Activated CD4-positive, alpha-beta T cell treated with anti-CD3 and anti-CD28 coated beads for 24 hours (primary cell): ENCODE data around the gene KLK13.
A peak's percentile ranks its signal among the peaks of the same experiment; 100 is the strongest.

Experiments
- DNase-seq, 2 donors: peaks; one replicate each; pipeline ENCODE4 v3.0.0-alpha.2; 2020; ENCODE audit warnings: low read depth in 2 of 2

Gene KLK13, protein sequence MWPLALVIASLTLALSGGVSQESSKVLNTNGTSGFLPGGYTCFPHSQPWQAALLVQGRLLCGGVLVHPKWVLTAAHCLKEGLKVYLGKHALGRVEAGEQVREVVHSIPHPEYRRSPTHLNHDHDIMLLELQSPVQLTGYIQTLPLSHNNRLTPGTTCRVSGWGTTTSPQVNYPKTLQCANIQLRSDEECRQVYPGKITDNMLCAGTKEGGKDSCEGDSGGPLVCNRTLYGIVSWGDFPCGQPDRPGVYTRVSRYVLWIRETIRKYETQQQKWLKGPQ

DNA sequence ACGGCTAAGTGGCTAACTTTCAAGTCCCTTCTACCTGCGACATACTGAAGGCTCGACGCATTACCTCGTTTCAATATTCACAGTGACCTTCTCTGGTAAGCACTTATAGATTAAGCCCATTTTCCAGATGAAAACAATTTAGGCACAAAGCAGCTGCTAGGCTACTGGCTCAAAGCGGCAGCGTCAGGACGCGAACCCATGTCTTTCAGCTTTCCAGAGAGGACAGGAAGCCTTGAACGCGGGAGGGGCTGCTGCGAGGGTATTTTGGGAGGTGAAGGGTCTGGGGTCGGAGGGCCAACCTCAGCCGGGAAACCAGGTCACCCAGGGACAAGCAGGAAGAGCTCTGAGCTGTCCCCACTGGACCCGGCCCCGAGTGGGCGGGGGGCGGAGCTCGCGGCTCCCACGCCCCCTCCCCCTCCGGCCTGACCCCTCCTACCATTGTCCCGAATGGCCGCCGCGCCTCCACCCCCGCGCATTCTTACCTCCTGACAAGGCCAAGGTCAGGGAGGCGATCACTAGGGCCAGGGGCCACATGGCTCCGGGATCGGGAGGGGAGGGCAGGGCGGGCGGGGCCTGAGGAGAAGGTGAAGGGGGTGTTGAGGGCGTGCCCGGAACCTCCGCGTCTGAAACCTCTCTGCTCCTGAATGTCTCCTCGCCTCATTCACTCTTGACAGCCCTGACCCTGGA, at the start of gene KLK13:
KLK13 (minus strand) TSS at position 559 of the 687 bp plus-strand sequence; CDS start at position 534, 25 bp downstream.
- no peak for DNase-seq

DNA sequence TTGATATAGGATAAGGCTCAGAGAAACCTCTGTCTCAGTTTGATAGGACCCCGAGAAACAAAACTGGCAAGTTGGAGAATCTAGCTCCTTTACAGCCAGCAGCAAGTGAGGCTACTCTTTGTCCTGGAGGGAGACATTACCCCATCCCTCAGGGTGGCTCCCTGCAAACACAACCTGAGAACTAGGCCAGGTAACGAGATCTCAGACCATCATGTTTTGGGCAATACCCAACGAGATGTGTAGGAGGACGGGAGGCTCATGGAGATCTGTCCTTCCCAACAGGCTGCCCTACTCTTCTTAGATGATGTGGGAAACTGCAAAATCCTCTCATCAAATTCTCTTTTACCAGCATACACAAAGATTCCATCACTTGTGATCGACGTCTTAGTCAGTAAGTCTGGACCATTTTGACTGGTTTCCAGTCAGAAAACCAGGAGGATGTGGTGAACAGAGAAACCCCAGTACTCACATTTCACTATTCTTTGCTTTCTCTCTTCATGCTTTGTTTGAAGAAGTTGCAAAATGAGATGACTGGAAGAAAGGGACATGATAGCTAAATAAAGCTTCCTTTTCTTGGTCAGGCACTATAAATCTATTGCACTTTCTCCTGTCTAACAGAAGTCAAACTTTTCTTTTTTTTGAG, 49.3 kb upstream of the KLK13 start:
- no peak for DNase-seq

DNA sequence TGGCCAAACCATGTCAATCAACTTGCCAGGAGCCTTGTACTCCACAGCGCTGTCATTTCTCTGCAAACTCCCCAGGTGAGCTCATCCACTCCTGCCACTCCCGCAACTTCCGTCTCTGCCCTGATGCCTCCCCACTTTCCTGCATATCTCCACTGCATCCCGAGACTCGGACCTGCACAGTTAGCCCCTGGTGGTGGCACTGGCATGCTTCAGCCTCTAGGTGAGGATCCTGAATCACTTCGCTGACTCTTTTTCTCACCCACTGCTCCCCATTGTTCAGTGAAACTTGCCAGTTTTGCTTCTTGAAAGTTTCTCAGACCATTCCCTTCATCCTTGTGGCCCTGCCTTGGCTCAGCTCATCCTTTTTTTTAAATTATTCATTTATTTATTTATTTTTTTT, 46.7 kb upstream of the KLK13 start:
- DNase-seq = no peak

DNA sequence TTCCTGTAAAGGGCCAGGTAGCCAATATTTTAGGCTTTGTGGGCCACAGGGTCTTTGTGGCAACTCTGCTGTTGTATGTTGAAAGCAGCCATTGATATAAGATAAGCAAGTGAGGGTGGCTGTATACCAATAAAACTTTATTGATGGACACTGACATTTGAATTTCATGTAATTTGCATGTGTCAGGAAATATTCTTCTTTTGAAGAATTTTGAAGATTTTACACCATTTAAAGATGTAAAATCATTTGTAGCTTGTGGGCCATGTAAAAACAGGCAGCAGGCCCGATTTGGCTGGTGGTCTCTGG, 45.7 kb upstream of the KLK13 start:
- no peak for DNase-seq

DNA sequence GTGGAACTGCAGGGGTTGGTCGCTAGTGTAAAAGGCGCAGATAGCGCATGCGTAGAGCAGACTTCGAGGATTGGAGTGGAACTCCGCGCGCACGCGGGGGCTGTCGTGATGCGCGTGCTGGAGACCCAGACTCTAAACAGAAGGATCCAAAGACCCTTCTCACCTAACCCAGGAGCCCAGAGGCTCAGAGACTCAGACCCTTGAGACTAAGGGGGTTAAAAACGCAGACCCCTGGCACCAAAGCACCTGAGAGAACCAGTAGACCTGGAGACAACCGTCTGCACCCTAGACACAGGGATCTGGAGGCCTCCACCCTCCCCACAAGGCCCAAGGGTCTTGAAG, 43.9 kb upstream of the KLK13 start:
- no peak for DNase-seq

DNA sequence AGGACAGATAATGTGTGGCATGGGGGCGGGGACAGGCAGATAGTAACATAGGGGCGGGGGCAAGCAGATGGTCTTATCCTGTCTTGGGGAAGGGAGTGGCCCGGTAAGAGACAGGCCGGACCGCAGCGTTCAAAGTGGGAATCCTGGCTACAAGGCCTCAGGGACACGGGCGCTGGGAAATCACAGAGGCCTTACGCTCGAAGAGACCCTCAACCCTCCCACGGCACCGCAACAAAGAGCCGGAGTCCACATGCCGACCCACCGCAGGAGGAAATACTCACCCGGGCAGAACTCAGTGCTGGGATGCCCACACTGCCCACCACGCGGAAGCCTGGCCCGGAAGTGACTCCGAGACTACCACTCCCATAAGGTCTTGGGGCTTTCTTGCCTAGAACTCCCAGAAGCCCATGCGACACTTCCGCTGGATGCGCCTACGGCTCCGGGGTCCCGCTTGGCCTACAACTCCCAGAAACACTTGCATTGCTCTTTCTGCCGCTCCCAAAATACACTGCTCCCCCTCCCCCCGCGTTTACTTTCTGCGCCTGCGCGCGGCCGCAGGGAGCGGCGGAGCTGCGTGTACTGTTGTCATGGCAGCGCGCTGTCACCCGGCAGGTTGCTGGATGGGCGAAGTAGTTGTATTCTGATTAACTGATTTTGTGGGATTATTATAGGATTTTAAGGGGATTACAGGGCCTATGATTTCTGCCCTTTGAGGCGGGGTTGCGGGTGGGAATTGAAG, 43.3 kb upstream of the KLK13 start, which contains the start of gene CTU1:
CTU1 (minus strand) TSS at position 344 of the 739 bp plus-strand sequence. CDS start 3,840 bp downstream, outside the sequence.
- DNase-seq = peak; percentile 95 to 97

DNA sequence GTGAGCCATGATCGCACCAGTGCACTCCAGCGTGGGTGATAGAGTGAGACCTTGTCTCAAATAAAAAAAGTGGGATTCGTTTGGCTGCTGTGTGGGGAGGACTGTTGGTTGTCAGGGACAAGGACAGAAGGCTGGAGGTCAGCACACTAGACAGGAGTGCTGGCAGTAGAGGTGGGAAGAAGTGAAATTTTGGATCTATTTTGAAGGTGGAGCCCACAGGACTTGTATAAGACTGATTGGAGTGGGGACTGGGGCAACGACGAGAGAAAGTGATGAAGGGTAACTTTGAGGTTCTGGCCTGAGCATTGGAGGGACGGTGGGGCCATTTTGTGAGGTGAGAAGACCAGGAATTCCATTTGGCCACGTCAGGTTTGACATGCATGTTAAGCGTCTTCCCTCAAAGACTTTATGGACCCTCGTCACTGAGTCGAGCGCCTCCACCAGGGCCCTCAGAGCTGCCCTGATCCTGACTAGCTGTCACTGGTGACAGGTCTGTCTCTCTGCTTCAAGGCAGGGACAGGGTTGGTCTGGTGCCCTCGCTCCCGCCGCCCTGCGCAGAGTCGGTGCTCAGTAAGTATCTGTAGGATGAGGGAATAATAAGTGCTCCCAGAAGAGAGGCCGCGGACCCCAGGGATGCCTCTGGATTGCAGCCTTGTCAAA, 42.6 kb upstream of the KLK13 start:
- no peak for DNase-seq

DNA sequence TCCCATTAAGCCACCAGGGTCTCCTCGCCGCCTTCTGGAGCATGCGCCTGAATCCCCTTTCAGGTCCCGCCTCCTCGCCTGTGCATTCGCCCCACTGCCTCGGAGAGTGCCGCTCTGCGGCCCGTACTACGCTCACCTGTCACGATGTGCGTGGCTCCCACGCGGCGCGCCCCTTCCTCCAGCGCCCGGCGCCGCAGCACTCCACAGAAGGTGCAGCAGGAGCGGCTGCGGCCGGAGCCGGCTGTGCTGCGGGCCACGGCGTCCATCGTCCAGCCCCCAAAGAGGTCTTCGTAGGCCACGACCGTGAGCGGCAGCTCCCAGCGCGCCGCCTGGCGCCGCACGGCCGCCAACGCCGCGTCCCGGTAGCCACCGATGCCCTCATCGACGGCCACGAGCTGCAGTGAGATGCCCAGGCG, 39.0 kb upstream of the KLK13 start:
- no peak for DNase-seq

DNA sequence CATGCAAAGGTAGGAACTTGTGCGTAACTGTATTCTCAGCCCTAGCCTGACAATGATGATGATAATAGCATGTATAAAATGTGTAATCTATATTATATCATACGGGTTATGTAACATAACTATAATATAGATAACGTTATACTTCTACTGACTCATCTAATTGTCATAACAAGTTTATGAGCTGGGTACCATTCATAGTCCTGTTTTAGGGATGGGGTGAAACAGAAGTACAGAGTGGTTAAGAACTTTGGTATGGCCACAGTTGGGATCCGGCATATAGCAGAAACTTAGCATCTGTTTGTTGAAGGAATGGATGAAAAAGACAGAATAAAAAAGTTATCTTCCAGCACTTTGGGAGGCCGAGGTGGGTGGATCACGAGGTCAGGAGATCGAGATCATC, 38.1 kb upstream of the KLK13 start:
- no peak for DNase-seq

DNA sequence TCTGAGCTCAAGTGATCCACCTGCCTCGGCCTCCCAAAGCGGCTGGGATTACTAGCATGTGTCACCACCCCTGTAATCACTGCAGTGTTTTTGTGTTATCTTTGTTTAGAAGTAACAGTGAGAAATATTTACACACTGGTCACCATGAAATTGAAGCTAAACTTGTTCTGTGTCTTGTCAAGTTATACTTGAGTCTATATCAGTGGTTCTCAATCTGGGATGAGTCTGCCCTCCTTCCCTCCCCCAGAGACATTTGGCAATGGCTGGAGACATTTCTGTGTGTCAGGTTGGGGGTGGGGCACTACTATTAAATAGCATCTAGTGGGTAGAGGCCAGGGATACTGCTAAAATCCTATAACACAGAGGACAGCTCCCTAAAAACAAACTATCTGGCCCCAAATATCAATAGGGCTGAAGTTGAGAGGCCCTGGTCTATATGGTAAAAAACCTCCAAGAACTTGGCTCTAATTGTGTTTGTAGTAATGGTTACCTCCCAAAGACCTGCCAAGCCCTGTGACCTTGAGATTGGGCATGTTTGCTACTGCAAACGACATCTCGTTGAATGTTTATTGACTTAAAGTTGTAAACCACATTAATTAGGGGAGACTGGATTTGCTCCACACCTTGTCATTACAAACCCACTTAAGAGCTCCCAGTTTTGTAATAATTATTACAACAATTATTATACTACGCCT, 36.4 kb upstream of the KLK13 start:
- DNase-seq = no peak

DNA sequence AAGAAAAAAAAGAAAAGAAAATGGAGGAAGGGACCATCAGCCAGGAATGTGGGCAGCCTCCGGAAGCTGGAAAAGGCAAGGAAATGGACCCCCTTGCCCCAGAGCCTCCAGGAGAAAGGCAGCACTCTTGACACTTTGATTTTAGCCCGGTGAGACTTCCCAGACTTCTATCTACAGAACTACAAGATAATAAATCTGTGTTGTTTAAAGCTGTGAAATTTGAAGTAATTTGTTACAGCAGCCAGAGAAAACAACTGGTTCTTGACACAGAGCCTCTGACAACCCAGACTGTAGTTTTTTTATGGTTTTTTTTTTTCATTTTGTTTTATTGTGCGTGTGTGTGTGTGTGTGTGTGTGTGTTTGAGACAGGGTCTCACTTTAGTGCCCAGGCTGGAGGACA, 35.7 kb upstream of the KLK13 start:
- no peak for DNase-seq

DNA sequence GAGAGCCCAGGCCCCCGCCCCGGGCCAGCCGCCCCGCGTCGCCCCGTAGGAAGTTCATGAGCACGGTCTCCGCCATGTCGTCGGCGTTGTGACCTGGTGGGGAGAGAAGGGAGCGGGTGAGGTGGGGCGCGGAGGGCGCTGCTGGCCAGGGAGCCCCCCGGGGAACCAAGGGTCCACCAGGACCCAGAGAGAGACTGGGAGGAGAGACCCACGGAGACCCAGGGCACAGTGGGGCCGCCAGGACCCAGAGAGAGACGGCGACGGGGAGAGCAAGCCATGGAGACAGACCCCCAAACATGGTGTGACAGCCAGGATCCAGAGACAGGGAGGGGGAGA, 34.1 kb upstream of the KLK13 start:
- no peak for DNase-seq

DNA sequence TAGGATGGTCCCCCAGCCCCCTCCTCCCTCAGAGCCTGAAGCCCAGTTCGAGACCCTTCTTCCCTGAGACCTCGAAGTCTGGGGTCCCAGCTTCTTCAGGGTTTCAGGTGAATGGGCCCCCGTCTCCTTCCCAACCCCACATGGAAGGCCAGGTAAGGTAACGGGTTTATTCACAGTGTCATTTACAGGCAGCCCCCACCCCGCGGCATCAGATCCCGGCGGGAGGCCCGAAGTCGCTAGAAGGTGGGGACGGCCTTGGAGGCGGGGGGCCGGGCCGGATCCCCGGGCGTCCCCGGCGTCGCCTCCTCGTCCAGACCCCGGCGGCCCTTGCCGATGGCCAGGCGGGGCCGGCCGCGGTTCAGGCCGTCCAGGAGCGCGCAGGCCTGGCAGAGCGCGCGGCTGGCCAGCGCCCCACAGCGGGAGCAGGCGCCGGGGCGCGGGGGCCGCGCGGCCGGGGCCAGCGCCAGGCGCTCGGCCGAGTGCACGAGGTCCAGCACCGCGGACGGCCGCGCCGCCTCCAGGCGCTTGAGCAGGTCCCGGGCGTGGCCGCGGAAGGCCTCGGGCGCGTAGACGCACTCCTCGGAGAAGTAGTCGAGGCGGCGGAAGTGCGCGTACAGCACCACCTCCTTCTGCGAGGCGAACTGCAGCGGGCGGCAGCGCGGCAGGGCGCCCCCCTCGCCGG, 33.6 kb upstream of the KLK13 start:
- DNase-seq = no peak

DNA sequence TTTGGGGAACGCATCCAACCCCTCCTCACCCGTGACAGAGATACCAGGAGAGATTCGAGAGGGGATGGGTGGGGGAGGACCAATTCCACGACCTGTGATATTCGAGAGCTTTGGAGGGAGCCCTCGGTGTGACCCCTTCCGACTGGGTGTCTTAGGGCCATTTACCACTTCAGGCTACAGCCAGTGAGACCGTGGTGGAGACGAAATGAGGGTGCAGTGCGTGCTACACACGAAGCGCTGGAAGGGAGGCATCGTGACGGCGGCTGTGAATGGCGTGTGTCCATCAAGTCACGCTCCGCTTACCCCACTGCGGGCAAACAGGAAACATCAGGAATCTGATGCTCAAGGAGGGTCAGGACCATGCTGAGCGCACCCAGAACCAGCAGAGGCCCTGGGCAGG, 32.9 kb upstream of the KLK13 start:
- no peak for DNase-seq

DNA sequence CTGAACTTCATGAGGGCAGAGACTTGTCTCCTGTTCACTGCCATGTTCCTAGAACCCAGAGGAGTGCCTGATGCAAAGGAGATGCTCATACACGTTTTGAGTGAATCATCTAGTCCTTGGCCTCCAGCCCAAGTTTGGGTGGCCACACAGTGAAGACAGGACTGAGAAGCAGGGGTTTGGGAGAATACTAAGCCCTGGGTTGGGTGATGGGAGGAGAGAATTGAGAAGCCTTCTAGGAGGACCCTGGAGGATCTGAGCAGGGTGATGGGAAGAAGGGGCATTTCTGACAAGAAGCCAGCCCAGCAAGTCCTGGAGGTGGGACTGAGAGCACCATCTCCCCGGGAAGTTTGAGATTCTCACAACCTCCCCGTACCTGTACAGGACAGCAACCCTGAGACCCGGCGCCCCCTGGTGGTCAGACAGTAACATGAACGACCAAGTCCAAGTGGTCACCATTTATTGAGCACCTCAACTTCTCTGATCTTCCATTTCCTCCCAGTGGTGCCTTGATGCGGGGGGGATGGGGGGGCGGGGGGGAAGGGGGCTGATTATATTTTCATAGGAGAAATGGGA, 32.4 kb upstream of the KLK13 start:
- DNase-seq = peak; percentile 66 to 73

DNA sequence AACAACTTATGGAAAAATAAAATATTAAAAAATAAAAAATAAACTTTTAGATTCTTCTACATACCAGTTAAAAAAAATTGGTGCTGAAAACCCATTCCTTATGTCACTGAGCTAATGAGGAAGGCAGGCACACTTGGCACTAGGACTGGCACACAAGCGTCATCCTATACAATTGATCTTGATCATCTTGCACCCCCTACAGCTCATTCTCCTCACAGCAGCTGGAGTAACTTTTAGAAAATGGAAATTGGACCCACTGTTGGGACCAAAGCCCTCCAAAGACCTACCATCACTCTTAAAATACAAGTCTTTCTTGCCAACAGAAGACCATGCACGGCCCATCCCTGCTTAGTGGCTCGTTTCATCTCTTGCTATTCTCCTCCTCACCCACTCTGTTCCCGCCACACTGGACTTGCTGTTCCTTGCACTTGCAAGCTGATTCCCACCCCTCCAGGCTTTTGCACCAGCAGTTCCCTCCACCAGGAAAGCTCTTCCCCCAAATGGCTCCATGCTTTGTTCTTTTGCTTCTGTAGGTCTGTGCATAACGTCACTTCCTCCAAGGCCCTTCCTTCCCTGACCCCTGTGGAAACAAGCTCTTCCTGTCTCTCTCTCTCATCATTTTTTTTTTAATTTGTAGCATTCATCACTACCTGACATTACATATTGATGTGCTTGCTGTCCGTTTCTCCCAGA, 31.7 kb upstream of the KLK13 start:
- no peak for DNase-seq

DNA sequence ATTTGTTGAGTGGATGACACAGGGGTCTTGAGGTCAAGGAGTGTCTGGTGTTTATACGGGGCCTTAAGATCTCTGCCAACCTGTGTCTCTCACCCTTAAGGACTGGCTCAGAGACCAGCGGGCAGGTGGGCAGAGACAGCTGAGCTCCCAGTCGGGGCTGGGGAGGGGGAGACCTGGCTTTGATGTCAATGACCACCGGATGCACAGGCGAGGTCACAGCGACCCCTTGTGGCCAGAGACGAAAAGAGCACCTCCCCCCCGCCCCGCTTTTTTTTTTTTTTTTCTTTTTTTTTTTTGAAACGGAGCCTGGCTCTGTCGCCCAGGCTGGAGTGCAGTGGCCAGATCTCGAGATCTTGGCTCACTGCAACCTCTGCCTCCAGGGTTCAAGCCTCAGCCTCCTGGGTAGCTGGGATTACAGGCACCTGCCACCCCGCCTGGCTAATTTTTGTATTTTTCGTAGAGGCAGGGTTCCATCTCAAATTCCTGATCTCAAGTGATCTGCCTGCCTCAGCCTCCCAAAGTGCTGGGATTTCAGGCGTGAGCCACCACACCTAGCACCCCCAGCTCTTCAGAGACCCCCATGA, 29.9 kb upstream of the KLK13 start:
- peak in 1 of 2 donors; percentile 17 for DNase-seq

DNA sequence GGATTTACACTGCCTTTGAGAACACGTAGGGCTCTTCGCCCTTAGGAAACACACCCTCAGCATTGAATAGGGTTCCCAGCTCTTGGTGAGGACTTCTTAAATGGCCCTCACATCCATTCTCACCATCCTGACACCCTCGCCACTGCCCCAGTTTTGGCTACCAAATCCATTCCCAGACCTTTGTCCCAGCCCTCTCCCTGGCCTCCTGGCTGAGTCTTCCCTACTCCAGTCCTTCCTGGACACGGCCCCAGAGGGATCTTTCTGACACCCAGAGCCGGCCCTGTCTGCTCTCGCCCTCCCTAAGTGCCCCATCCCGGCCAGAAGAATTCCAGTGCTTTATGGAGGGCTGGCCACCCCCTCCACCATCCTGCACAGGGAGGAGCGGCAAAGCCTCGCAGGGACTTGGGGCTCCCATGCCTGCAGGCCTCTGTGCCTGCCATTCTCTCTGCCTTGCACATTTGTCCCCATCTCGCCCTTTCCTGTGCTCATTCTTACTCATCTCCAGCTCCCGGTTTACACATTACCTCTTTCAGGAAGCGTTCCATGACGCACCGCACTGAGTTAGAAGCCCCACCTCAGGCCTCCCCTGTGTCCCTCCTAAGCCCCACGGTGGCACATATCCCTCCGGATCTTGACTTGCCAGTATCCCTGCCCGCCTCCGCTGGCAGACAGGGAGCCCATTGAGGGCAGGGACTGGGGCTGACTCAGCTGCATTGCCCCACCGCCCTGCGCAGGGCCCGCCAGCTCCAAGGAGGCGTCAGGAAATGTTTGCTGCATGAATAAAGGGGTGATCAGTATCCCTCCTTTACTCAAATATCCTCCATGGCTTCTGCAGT, 28.8 kb upstream of the KLK13 start:
- DNase-seq = no peak

DNA sequence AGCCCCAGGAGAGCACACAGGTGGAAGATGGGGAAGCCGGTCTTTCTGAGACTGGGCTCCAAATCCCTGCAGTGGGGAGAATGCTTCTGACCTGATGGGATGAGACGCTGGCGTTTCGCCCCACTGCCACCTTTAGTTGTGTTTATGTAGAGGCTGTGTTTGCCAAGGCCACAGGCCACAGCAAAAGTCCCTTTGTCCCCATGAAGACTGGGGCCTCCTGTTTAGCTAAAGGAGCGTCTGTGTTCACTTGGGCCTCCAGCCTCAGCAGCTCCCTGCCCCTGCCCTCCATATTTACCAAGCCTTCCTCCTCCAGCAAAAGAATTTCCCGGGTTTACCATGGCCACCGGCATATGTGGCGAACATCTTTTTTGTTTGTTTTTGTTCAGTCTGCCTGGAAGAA, 28.2 kb upstream of the KLK13 start:
- no peak for DNase-seq
